ENCODE measurements around the gene GABRA5.
"Not testable (repeated sequence)": the region's sequence is repeated elsewhere in the genome, so short reads cannot be mapped to it uniquely, and the experiment has no call there.

The GABRA5 gene

GRCh38 chr15:26879706-26880105, 12.8 kb downstream of the GABRA5 start:
- DNase-seq, result no peak

- DNase-seq, result no peak
Measured at GRCh38 chr15:26882112-26882511, 15.2 kb downstream of the GABRA5 start.

- DNase-seq, result no peak
Measured at GRCh38 chr15:26882616-26883365, 15.9 kb downstream of the GABRA5 start.

GRCh38 chr15:26883466-26883865, 16.6 kb downstream of the GABRA5 start:
- no peak for DNase-seq

- DNase-seq, result no peak
Measured at GRCh38 chr15:26886566-26886965, 19.7 kb downstream of the GABRA5 start.

- DNase-seq, result no peak
Measured at GRCh38 chr15:26887926-26888666, 21.2 kb downstream of the GABRA5 start.

GRCh38 chr15:26888761-26889160, 21.9 kb downstream of the GABRA5 start:
- no peak for DNase-seq

GRCh38 chr15:26889298-26889898, 22.5 kb downstream of the GABRA5 start:
- no peak for DNase-seq

- DNase-seq, result no peak
Measured at GRCh38 chr15:26890451-26890850, 23.6 kb downstream of the GABRA5 start.

GRCh38 chr15:26890988-26891387, 24.1 kb downstream of the GABRA5 start:
- no peak for DNase-seq

GRCh38 chr15:26891448-26892181, 24.8 kb downstream of the GABRA5 start:
- DNase-seq, result no peak

GRCh38 chr15:26892182-26892518, 25.3 kb downstream of the GABRA5 start:
- DNase-seq, result no peak

- DNase-seq, result no peak
Measured at GRCh38 chr15:26892678-26893077, 25.8 kb downstream of the GABRA5 start.

GRCh38 chr15:26893351-26894065, 26.6 kb downstream of the GABRA5 start:
- DNase-seq, result no peak

- DNase-seq, result no peak
Measured at GRCh38 chr15:26894181-26894580, 27.3 kb downstream of the GABRA5 start.

GRCh38 chr15:26895346-26895745, 28.5 kb downstream of the GABRA5 start:
- not testable (repeated sequence) for DNase-seq

GRCh38 chr15:26899658-26900057, 32.8 kb downstream of the GABRA5 start:
- no peak for DNase-seq

- DNase-seq, result no peak
Measured at GRCh38 chr15:26901041-26901440, 34.2 kb downstream of the GABRA5 start.

GRCh38 chr15:26910715-26911114, 43.9 kb downstream of the GABRA5 start:
- no peak for DNase-seq

- no peak for DNase-seq
Measured at GRCh38 chr15:26921433-26921832, 54.6 kb downstream of the GABRA5 start.

GRCh38 chr15:26926081-26926480, 59.2 kb downstream of the GABRA5 start:
- no peak for DNase-seq

- DNase-seq, result no peak
Measured at GRCh38 chr15:26928051-26928450, 61.2 kb downstream of the GABRA5 start.

- DNase-seq, result no peak
Measured at GRCh38 chr15:26929588-26929987, 62.7 kb downstream of the GABRA5 start.
